T-cell (primary cell): ENCODE data around the gene SLC45A1. TPM values are rescaled to one million over a fixed set of nuclear protein-coding genes. Genes with fewer than 3 reads are reported as not detected.

ENCODE experiments used
- ATAC-seq, 4 experiments: fragments of 200-7000 bp in 3 of 4; fragments of 150-1000 bp in 1 of 4; cut with Tn5 transposase; replicated peaks in 1 of 4; 1 replicate in 3 of 4; 2 replicates in 1 of 4; pipeline ENCODE4 v1.10.0; 2021; ENCODE audit warnings: moderate library complexity in 3 of 4, mild to moderate bottlenecking in 2 of 4, moderate number of reproducible peaks in 1 of 4
- CTCF ChIA-PET, 2 donors: fragments of 300-600 bp; sonication (Branson Sonifier 250); formaldehyde crosslinking; loops; one replicate each; lab custom pipeline; 2022; ENCODE audit warnings: antibody characterized with exemption in 2 of 2; lab: Charles Lee
- POLR2A ChIA-PET, 2 donors: fragments of 300-600 bp; sonication (Branson Sonifier 250); formaldehyde crosslinking; loops; one replicate each; lab custom pipeline; 2022; ENCODE audit warnings: antibody characterized with exemption in 2 of 2; lab: Charles Lee
- DNase-seq, 35 experiments: peaks; one replicate each; pipeline versions ENCODE4 v3.0.0 to v3.0.0-alpha.2; 2013 to 2023
- H3K27ac ChIP-seq: one replicate; pipeline ENCODE4 v1.5.1; 2013; ENCODE audit warnings: low read length
- H3K27me3 ChIP-seq, 2 experiments: replicated peaks in 1 of 2; 1 replicate in 1 of 2; 2 replicates in 1 of 2; pipeline versions ENCODE4 v1.6.1 to v1.7.0; 2013; ENCODE audit warnings: low read length in 1 of 2, mixed read lengths in 1 of 2; ENCODE audit not compliant: control insufficient read depth in 2 of 2, insufficient read depth in 2 of 2; ENCODE audit errors: extremely low read depth in 1 of 2
- H3K36me3 ChIP-seq, 2 donors: 1 replicate in 1 of 2; 2 replicates in 1 of 2; pipeline versions ENCODE4 v1.6.1 to v1.7.0; 2013; ENCODE audit warnings: low read length in 1 of 2; ENCODE audit not compliant: control insufficient read depth in 2 of 2, insufficient read depth in 1 of 2; ENCODE audit errors: extremely low read depth in 1 of 2
- H3K4me1 ChIP-seq, 2 experiments: 1 replicate in 1 of 2; 2 replicates in 1 of 2; pipeline versions ENCODE4 v1.6.1 to v1.7.0; 2013; ENCODE audit warnings: low read length in 2 of 2, mixed read lengths in 1 of 2; ENCODE audit not compliant: insufficient read depth in 2 of 2, control insufficient read depth in 1 of 2; ENCODE audit errors: extremely low read depth in 1 of 2
- H3K4me3 ChIP-seq, 2 donors: 1 replicate in 1 of 2; 2 replicates in 1 of 2; pipeline versions ENCODE4 v1.5.1 to v1.7.0; 2013; ENCODE audit warnings: mild to moderate bottlenecking in 2 of 2, low read length in 1 of 2, moderate library complexity in 1 of 2; ENCODE audit not compliant: control insufficient read depth in 1 of 2; ENCODE audit errors: extremely low read depth in 1 of 2
- H3K9me3 ChIP-seq: 2 replicates; pipeline ENCODE4 v1.7.0; 2013
- H3K27ac Mint-ChIP-seq, 2 donors: one replicate each; pipeline ENCODE4 v1.8.0; 2020 to 2021; ENCODE audit warnings: mild to moderate bottlenecking in 2 of 2, mixed read lengths in 2 of 2
- H3K27me3 Mint-ChIP-seq, 2 donors: one replicate each; pipeline ENCODE4 v1.8.0; 2021 to 2022; ENCODE audit warnings: mixed read lengths in 2 of 2
- H3K36me3 Mint-ChIP-seq: one replicate; pipeline ENCODE4 v1.8.0; 2021; ENCODE audit warnings: mixed read lengths
- H3K4me1 Mint-ChIP-seq, 3 donors: one replicate each; pipeline ENCODE4 v1.8.0; 2020 to 2022; ENCODE audit warnings: mixed read lengths in 3 of 3, mild to moderate bottlenecking in 1 of 3
- H3K4me3 Mint-ChIP-seq, 3 donors: one replicate each; pipeline ENCODE4 v1.8.0; 2020 to 2022; ENCODE audit warnings: mild to moderate bottlenecking in 3 of 3, mixed read lengths in 3 of 3, moderate library complexity in 3 of 3
- H3K9me3 Mint-ChIP-seq, 3 donors: one replicate each; pipeline ENCODE4 v1.8.0; 2020 to 2022; ENCODE audit warnings: mixed read lengths in 3 of 3
- WGBS: methylation state at CpG from one replicate; pipeline ENCODE4 v1.1.5; 2013; ENCODE audit warnings: missing lambda C conversion rate; ENCODE audit not compliant: insufficient coverage; 5-methylcytosine and 5-hydroxymethylcytosine counted together
- total RNA-seq, 35 experiments: library from RNA in 6 of 35; stranded (reverse) in 6 of 35; fragments of 120-200 nt in 1 of 35; gene quantifications; one replicate each; pipeline versions ENCODE4 v1.2.1 to v1.2.4 and lab custom pipeline; 2013 to 2026

Gene SLC45A1
- total RNA-seq, 5 donors from 2014 or later (not counting 1 experiment from before 2014, with no cell fraction given): 0.58 to 1.4 (median 1.2) TPM

DNA sequence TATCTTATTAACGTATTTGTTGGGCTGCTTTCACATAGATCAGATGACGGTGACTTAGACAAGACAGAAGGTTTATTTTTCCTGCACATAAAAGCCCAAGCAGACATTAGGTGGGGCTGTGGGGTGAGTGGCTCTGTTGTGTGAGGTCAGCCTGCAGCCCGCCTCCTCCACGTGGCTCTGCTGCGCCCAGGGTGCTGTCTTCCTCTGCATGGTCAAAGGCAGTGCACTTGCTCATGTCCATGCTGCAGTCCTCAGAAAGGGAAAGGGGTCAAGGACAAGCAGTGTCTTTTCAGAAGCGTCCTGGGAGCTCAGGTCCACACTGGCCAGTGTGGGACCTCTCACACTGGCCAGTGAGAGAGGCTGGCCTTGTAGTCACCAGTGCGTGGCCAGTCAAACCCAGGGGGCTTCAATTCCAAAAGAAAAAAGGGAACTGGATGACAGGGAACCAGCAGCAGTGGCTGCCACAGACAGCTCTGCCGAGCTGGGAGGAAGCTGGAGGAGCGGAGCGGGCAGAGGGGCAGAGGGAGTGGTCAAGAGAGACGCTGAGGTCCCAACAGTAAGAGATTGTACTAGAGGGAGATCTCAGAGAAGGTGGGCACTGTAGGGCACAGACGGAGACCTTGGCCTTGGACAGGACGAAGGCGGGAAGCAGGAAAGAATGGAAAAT, 35.9 kb upstream of the SLC45A1 start:
- Histone ChIP-seq H3K27ac (no peak overlapping the region), H3K36me3 (no peaks in the 10 kb centered on the region), H3K27me3 (peaks cover 6 to 30% of the 10 kb centered on the region in 2 experiments), H3K4me1 (no peaks in the 10 kb centered on the region), H3K4me3 (no peak overlapping the region), H3K9me3 (no peaks in the 10 kb centered on the region)
- Mint-ChIP-seq H3K9me3 (no peaks in the 10 kb centered on the region), H3K36me3 (no peaks in the 10 kb centered on the region), H3K4me3 (no peak overlapping the region), H3K27ac (no peak overlapping the region), H3K27me3 (peaks cover 34 to 42% of the 10 kb centered on the region in 2 donors), H3K4me1 (peaks cover 5 to 8% (median 6%) of the 10 kb centered on the region in 3 donors)
- no peak for DNase-seq
- POLR2A ChIA-PET: no interaction called here
- 39% methylated on average over 12 of the region's 14 CpGs for WGBS
- CTCF ChIA-PET: no interaction called here
- ATAC-seq: no peak

DNA sequence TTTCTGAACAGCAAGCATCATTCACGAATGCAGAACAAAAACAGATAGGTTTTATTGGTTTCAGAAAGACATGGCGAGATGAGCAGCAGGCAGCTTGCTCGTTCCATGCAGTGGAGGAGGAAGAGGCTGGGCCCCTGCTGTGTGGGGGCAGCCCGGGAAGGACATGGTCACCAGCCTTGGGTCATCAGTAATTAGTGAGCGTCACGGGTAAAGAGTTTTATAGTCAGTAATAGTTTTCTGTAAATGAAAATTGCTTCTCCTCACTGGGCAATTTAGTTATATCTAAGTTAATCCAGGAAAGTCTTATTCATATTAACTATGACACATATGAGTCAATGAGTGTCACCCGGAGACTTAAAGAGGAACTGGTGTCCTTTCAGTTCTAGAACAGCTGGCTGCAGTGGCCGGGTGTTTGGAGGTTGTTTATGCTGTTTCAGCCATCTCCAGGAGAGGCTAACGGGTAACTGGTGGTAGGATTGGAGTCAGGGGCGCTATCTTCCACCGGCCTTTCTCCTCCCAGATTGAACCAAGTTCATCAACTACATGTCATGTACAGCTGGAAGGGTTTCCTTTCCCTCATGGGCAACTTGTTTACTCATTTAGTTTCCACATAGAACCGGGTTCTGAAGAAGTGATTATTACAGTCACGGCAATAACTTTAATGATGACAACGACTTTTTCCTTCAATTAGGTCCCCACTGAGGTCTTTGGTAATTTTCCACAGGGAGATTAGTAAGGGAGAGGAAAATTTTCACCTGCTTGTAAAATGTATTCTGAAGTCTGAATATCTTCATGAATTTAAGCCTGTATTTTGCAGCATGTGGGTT, 34.6 kb upstream of the SLC45A1 start:
- H3K4me1 Mint-ChIP-seq: peaks cover 5 to 8% (median 6%) of the 10 kb centered on the region in 3 donors
- H3K27me3 Mint-ChIP-seq: peaks cover 34 to 40% of the 10 kb centered on the region in 2 donors
- H3K4me1 ChIP-seq: no peaks in the 10 kb centered on the region
- DNase-seq (no peak), ATAC-seq (no peak)
- H3K27me3 ChIP-seq: peaks cover 6 to 35% of the 10 kb centered on the region in 2 experiments
- no peaks in the 10 kb centered on the region for H3K36me3 Mint-ChIP-seq
- no peak overlapping the region for H3K27ac Mint-ChIP-seq
- H3K9me3 ChIP-seq: no peaks in the 10 kb centered on the region
- no peak overlapping the region for H3K27ac ChIP-seq
- CTCF ChIA-PET: no interaction called here
- no peak overlapping the region for H3K4me3 Mint-ChIP-seq
- H3K4me3 ChIP-seq: no peak overlapping the region
- no peaks in the 10 kb centered on the region for H3K9me3 Mint-ChIP-seq
- POLR2A ChIA-PET: no interaction called here
- WGBS: 50% methylated on average over 4 of the region's 14 CpGs
- H3K36me3 ChIP-seq: no peaks in the 10 kb centered on the region

DNA sequence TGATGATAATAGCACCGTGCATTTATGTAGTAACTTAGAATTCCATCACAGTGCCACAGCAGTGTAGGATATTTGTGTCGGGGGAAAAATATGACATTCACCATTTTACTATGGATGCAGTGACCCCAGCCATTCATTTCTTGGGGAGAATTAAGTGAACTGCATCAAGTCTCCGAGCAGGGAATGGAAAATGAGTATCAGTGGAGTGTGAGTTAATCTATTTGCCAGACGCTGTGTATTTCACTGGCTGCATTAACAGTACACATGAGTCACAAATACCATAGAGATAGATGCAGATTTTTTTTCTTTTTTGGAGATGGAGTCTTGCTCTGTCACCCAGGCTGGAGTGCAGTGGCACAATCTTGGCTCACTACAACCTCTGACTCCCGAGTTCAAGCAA, 33.8 kb upstream of the SLC45A1 start:
- DNase-seq (no peak), ATAC-seq (no peak)
- CTCF ChIA-PET: no interaction called here
- Histone ChIP-seq H3K4me1 (no peaks in the 10 kb centered on the region), H3K27ac (no peak overlapping the region), H3K36me3 (no peaks in the 10 kb centered on the region), H3K4me3 (no peak overlapping the region), H3K9me3 (no peaks in the 10 kb centered on the region), H3K27me3 (peaks cover 6 to 35% of the 10 kb centered on the region in 2 experiments)
- no peaks in the 10 kb centered on the region for H3K36me3 Mint-ChIP-seq
- no peaks in the 10 kb centered on the region for H3K9me3 Mint-ChIP-seq
- H3K27ac Mint-ChIP-seq: no peak overlapping the region
- H3K4me1 Mint-ChIP-seq: peaks cover 5 to 8% (median 6%) of the 10 kb centered on the region in 3 donors
- POLR2A ChIA-PET: no interaction called here
- WGBS: no CpG with 5 or more reads among the region's 5 CpGs
- peaks cover 34 to 38% of the 10 kb centered on the region in 2 donors for H3K27me3 Mint-ChIP-seq
- no peak overlapping the region for H3K4me3 Mint-ChIP-seq

DNA sequence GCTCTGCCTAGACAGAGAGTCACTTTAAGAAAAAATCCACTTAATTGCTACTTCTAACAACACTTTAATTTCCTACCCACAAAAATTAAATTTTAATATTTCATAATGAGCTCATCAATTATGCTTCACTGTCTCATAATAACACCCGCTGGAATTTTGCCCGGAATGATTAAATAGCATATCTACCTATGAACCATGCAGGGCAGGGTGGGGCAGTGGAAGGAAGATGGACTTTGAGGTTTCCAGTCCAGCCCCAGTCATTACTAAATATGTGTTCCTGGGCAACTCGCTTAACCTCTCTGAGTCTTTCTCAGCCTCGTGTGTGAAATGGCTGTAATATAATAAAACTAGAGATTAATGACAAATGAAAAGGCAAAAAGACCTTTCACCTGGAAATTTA, 32.8 kb upstream of the SLC45A1 start:
- DNase-seq: no peak
- Mint-ChIP-seq H3K36me3 (no peaks in the 10 kb centered on the region), H3K27me3 (peaks cover 34 to 38% of the 10 kb centered on the region in 2 donors), H3K9me3 (no peaks in the 10 kb centered on the region), H3K27ac (no peak overlapping the region), H3K4me3 (no peak overlapping the region), H3K4me1 (peaks cover 5 to 8% (median 6%) of the 10 kb centered on the region in 3 donors)
- Histone ChIP-seq H3K4me3 (no peak overlapping the region), H3K27ac (no peak overlapping the region), H3K36me3 (no peaks in the 10 kb centered on the region), H3K9me3 (no peaks in the 10 kb centered on the region), H3K4me1 (no peaks in the 10 kb centered on the region), H3K27me3 (peaks cover 6 to 32% of the 10 kb centered on the region in 2 experiments)
- no CpG with 5 or more reads among the region's 4 CpGs for WGBS
- POLR2A ChIA-PET: no interaction called here
- CTCF ChIA-PET: no interaction called here
- no peak for ATAC-seq

DNA sequence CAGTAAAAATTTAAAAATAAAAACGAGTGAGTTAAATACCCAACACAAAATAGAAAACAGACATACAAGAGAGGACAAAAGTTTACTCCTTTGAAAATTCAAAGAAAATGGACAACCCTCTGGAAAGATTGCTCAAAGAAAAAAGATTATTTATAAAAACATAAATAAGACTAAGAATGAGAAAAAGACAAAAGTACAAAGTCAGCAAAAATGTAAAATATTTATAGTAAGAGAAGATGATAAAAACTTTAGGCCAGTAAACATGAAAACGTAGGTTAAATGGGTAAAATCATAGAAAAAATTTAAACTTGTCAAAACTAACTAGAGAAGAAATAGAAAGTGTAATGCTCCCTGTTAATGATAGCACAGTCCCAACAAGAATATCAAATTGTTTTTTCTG, 31.9 kb upstream of the SLC45A1 start:
- Histone ChIP-seq H3K27ac (no peak overlapping the region), H3K9me3 (no peaks in the 10 kb centered on the region), H3K4me1 (no peaks in the 10 kb centered on the region), H3K36me3 (no peaks in the 10 kb centered on the region), H3K4me3 (no peak overlapping the region), H3K27me3 (peaks cover 6 to 31% of the 10 kb centered on the region in 2 experiments)
- Mint-ChIP-seq H3K9me3 (no peaks in the 10 kb centered on the region), H3K36me3 (no peaks in the 10 kb centered on the region), H3K4me1 (peaks cover 5 to 8% (median 6%) of the 10 kb centered on the region in 3 donors), H3K27ac (no peak overlapping the region), H3K27me3 (peaks cover 31 to 34% of the 10 kb centered on the region in 2 donors), H3K4me3 (no peak overlapping the region)
- POLR2A ChIA-PET: no interaction called here
- no peak for DNase-seq
- WGBS: no CpG with 5 or more reads among the region's 2 CpGs
- no peak for ATAC-seq
- CTCF ChIA-PET: no interaction called here

DNA sequence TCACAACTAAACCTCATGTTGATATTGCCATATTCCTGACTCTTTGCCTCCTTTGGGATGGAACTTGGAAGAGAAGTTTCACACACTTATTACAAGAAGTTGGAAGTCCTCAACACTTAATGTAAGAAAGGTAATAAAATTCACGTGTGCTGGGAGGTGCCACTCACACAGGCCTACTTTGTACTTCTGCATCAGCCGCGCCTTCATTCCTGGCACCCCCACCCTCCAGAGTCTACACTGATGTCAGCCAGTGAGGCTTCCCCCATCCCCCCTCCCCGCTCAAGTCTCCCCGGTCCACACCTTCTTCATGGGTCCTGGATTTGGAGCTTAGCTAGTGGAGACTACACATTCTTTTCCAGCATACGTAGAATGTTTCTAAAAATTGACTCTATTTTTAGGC, 24.8 kb upstream of the SLC45A1 start:
- no peak overlapping the region for H3K4me3 Mint-ChIP-seq
- Histone ChIP-seq H3K36me3 (no peaks in the 10 kb centered on the region), H3K27ac (no peak overlapping the region), H3K4me1 (no peaks in the 10 kb centered on the region), H3K4me3 (no peak overlapping the region), H3K27me3 (peaks cover 2 to 12% of the 10 kb centered on the region in 2 experiments), H3K9me3 (no peaks in the 10 kb centered on the region)
- H3K27me3 Mint-ChIP-seq: peaks cover 6 to 7% of the 10 kb centered on the region in 2 donors
- whole genome bisulfite sequencing: 100% methylated on average over 4 of the region's 6 CpGs
- no peak overlapping the region for H3K27ac Mint-ChIP-seq
- ChIA-PET POLR2A (interaction anchor here in 1 of 2 donors (0.6 to 0.7 kb wide), 2 partner anchors 28 to 152 kb away, joined by 3 to 6 read pairs; no protein-coding TSS in a partner anchor), CTCF (no interaction called here)
- H3K4me1 Mint-ChIP-seq: no peaks in the 10 kb centered on the region
- no peaks in the 10 kb centered on the region for H3K36me3 Mint-ChIP-seq
- DNase-seq (no peak), ATAC-seq (no peak)
- no peaks in the 10 kb centered on the region for H3K9me3 Mint-ChIP-seq
